IMR-90 (cell line): ENCODE measurements around the gene CTRB1. TPM values are rescaled to one million over a fixed set of nuclear protein-coding genes. Genes with fewer than 3 reads are reported as not detected.

Source experiments
- ATAC-seq: fragments of 200-7000 bp; cut with Tn5 transposase; 2 replicates; pipeline ENCODE4 v1.9.1; 2020; ENCODE audit warnings: low read depth, mild to moderate bottlenecking, moderate library complexity
- BruUV-seq: library from RNA; stranded (reverse); fragments of 400-500 nt; replicated peaks from 2 replicates; lab custom pipeline; 2021; lab: Mats Ljungman, UMichigan
- CTCF ChIA-PET: fragments of 300-600 bp; formaldehyde crosslinking; extraction: SDS; loops from one replicate; lab custom pipeline; 2021; ENCODE audit warnings: antibody characterized with exemption; lab: Yijun Ruan, JAX
- POLR2A ChIA-PET: fragments of 300-600 bp; sonication (Branson Sonifier 250); formaldehyde crosslinking; loops from one replicate; lab custom pipeline; 2022; ENCODE audit warnings: antibody characterized with exemption; ENCODE audit not compliant: unreplicated experiment; lab: Charles Lee
- DNase-seq: peaks from one replicate; pipeline ENCODE4 v3.0.0; 2013
- H2AFZ ChIP-seq: replicated peaks from 2 replicates; pipeline ENCODE3; 2013; ENCODE audit warnings: low read length, mild to moderate bottlenecking; ENCODE audit not compliant: poor library complexity
- H2AK5ac ChIP-seq: 2 replicates; pipeline ENCODE4 v1.6.1; 2013; ENCODE audit warnings: low read depth, low read length, inconsistent platforms
- H2AK9ac ChIP-seq: replicated peaks from 2 replicates; pipeline ENCODE3; 2013; ENCODE audit warnings: mild to moderate bottlenecking, low read depth, low read length, moderate library complexity; ENCODE audit not compliant: poor library complexity
- H2BK120ac ChIP-seq: 2 replicates; pipeline ENCODE4 v1.6.1; 2013; ENCODE audit warnings: low read depth, low read length, inconsistent platforms
- H2BK15ac ChIP-seq: 3 replicates; pipeline ENCODE4 v1.6.1; 2013; ENCODE audit warnings: low read depth, low read length, inconsistent platforms
- H2BK20ac ChIP-seq: 2 replicates; pipeline ENCODE4 v1.6.1; 2013; ENCODE audit warnings: low read depth, mild to moderate bottlenecking, inconsistent platforms, low read length, moderate library complexity
- H2BK5ac ChIP-seq: 2 replicates; pipeline ENCODE4 v1.6.1; 2013; ENCODE audit warnings: mild to moderate bottlenecking, low read depth, low read length, inconsistent platforms; ENCODE audit not compliant: poor library complexity, severe bottlenecking
- H3K14ac ChIP-seq: replicated peaks from 2 replicates; pipeline ENCODE4 v1.6.1; 2013; ENCODE audit warnings: low read depth, low read length, inconsistent platforms
- H3K18ac ChIP-seq: 2 replicates; pipeline ENCODE4 v1.6.1; 2013; ENCODE audit warnings: low read depth, low read length, control low read depth
- H3K23ac ChIP-seq: 2 replicates; pipeline ENCODE4 v1.6.1; 2013; ENCODE audit warnings: low read depth, low read length, inconsistent platforms
- H3K27ac ChIP-seq: 2 replicates; pipeline ENCODE4 v1.5.1; 2013; ENCODE audit warnings: mild to moderate bottlenecking, control low read depth, low read length; ENCODE audit not compliant: insufficient read depth
- H3K27me3 ChIP-seq: 2 replicates; pipeline ENCODE4 v1.6.1; 2013; ENCODE audit warnings: low read length; ENCODE audit not compliant: control insufficient read depth, insufficient read depth
- H3K36me3 ChIP-seq: 2 replicates; pipeline ENCODE4 v1.6.1; 2013; ENCODE audit warnings: low read length, mixed read lengths; ENCODE audit not compliant: control insufficient read depth, insufficient read depth
- H3K4ac ChIP-seq: 2 replicates; pipeline ENCODE4 v1.6.1; 2013; ENCODE audit warnings: low read depth, low read length, inconsistent platforms
- H3K4me1 ChIP-seq: 2 replicates; pipeline ENCODE4 v1.6.1; 2013; ENCODE audit warnings: low read length, mixed read lengths; ENCODE audit not compliant: control insufficient read depth, insufficient read depth
- H3K4me2 ChIP-seq: 2 replicates; pipeline ENCODE4 v1.6.1; 2013; ENCODE audit warnings: low read depth, mild to moderate bottlenecking, control low read depth, low read length, moderate library complexity
- H3K4me3 ChIP-seq: 2 replicates; pipeline ENCODE4 v1.5.1; 2013; ENCODE audit warnings: low read depth, mild to moderate bottlenecking, control low read depth, low read length, moderate library complexity; ENCODE audit not compliant: insufficient read depth
- H3K56ac ChIP-seq: 2 replicates; pipeline ENCODE4 v1.6.1; 2013; ENCODE audit warnings: low read length, inconsistent platforms; ENCODE audit not compliant: insufficient read depth; ENCODE audit errors: extremely low read depth
- H3K79me1 ChIP-seq, 2 experiments: 2 replicates each; pipeline ENCODE4 v1.6.1; 2013; ENCODE audit warnings: low read length in 2 of 2, inconsistent platforms in 1 of 2, low read depth in 1 of 2
- H3K9ac ChIP-seq: 2 replicates; pipeline ENCODE4 v1.6.1; 2013; ENCODE audit warnings: low read depth, low read length, control low read depth
- H3K9me1 ChIP-seq: 2 replicates; pipeline ENCODE4 v1.6.1; 2013; ENCODE audit warnings: low read length, inconsistent platforms; ENCODE audit not compliant: insufficient read depth
- H3K9me3 ChIP-seq: 2 replicates; pipeline ENCODE4 v1.6.1; 2013; ENCODE audit warnings: low read length; ENCODE audit not compliant: control insufficient read depth, insufficient read depth
- H4K20me1 ChIP-seq: 2 replicates; pipeline ENCODE4 v1.6.1; 2013; ENCODE audit warnings: low read length, inconsistent platforms; ENCODE audit not compliant: insufficient read depth
- H4K5ac ChIP-seq: 2 replicates; pipeline ENCODE4 v1.6.1; 2013; ENCODE audit warnings: mild to moderate bottlenecking, low read depth, low read length, control low read depth
- H4K8ac ChIP-seq, 2 experiments: 2 replicates each; pipeline ENCODE4 v1.6.1; 2013; ENCODE audit warnings: low read depth in 2 of 2, low read length in 2 of 2, control low read depth in 1 of 2, inconsistent platforms in 1 of 2
- H4K91ac ChIP-seq: 2 replicates; pipeline ENCODE4 v1.6.1; 2013; ENCODE audit warnings: low read depth, low read length, inconsistent platforms; ENCODE audit not compliant: insufficient read depth
- BHLHE40 ChIP-seq: fragments of 150-350 bp; IDR thresholded peaks from 2 replicates; pipeline ENCODE4 v1.6.1; 2016; ENCODE audit warnings: mild to moderate bottlenecking, low read depth, low read length
- MXI1 ChIP-seq: IDR thresholded peaks from 2 replicates; pipeline ENCODE4 v1.6.1; 2012; ENCODE audit warnings: low read depth, mild to moderate bottlenecking, low read length, moderate library complexity, borderline replicate concordance
- POLR2A ChIP-seq: IDR thresholded peaks from 2 replicates; pipeline ENCODE4 v1.6.1; 2012; ENCODE audit warnings: mild to moderate bottlenecking, low read depth, low read length
- RAD21 ChIP-seq: IDR thresholded peaks from 2 replicates; pipeline ENCODE4 v1.6.1; 2012; ENCODE audit warnings: low read length, improper control_type of control experiment
- RFX5 ChIP-seq: IDR thresholded peaks from 2 replicates; pipeline ENCODE4 v1.8.0; 2012; ENCODE audit warnings: low read depth, mild to moderate bottlenecking, low read length, moderate library complexity
- WGBS, 2 experiments: methylation state at CpG; one replicate each; pipeline versions ENCODE4 v1.1.5 to v1.1.7; 2013; ENCODE audit warnings: missing lambda C conversion rate in 2 of 2; ENCODE audit not compliant: insufficient read length in 1 of 2; ENCODE audit errors: extremely low coverage in 2 of 2; 5-methylcytosine and 5-hydroxymethylcytosine counted together
- dilution Hi-C: fragments of 300-500 bp; cut with HindIII; formaldehyde crosslinking; loops from one replicate; pipeline ENCODE4 v1.14.3; 2018; ENCODE audit warnings: low sequenced_read_pairs; ENCODE audit not compliant: unreplicated experiment
- in situ Hi-C: fragments of 300-500 bp; cut with MboI; formaldehyde crosslinking; loops from 3 replicates; pipeline ENCODE4 v1.14.3; 2019; ENCODE audit warnings: low sequenced_read_pairs, inconsistent platforms, mixed read lengths
- intact Hi-C: fragments of 100-400 bp; cut with micrococcal nuclease; formaldehyde crosslinking; loops from 2 replicates; pipeline ENCODE4 v1.10.0; 2022
- polyA plus RNA-seq, 3 experiments: library from polyadenylated mRNA; depleted of rRNA; stranded (reverse); fragments of >200 nt; gene quantifications; 2 replicates each; pipeline ENCODE4 v1.2.3, GENCODE V29; 2012; ENCODE audit warnings: low replicate concordance in 1 of 3
- total RNA-seq: library from RNA; depleted of rRNA; stranded (reverse); fragments of >200 nt; gene quantifications from 2 replicates; pipeline ENCODE4 v1.2.3, GENCODE V29; 2012

Gene CTRB1
- total and polyA plus RNA-seq, 2 of the 4 experiments (the other 2 are of a cell fraction): not detected

- peak; percentile 4; the same call in 1 of the 2 replicates for TF ChIP-seq MXI1
- no peak for TF ChIP-seq RFX5
Observed at GRCh38 chr16:75250809-75251279, 32.1 kb downstream of the CTRB1 start (continued).

GRCh38 chr16:75251280-75252048, 32.7 kb downstream of the CTRB1 start, which contains the start of gene BCAR1:
TSS of gene BCAR1 (minus strand) at chr16:75251624. CDS start at chr16:75251482, 142 bp downstream.
- Histone ChIP-seq H2AK9ac (peak within 1 kb of the TSS; percentile 99), H3K23ac (peak within 1 kb of the TSS; percentile 99), H4K5ac (peak within 1 kb of the TSS; percentile 86), H3K27me3 (no peaks in the 10 kb centered on the region), H2AK5ac (peak within 1 kb of the TSS; percentile 99), H3K36me3 (peaks cover 5% of the 10 kb centered on the region; the same call in 1 of the 2 replicates), H2BK5ac (peak within 1 kb of the TSS; percentile 99), H3K9ac (peak within 1 kb of the TSS; percentile 96), H3K4ac (peak within 1 kb of the TSS; percentile 98), H3K4me3 (peak within 1 kb of the TSS; percentile 70), H3K4me1 (peaks cover 76% of the 10 kb centered on the region), H2BK15ac (peak within 1 kb of the TSS; percentile 77; the same call in 2 of the 3 replicates), H3K4me2 (peak within 1 kb of the TSS; percentile 86), H3K79me1 (peaks cover 0 to 61% of the 10 kb centered on the region in 2 experiments; a peak in 3 of 4 replicates), H2BK120ac (peak within 1 kb of the TSS; percentile 96), H3K14ac (peak within 1 kb of the TSS; percentile 94), H3K27ac (peak within 1 kb of the TSS; percentile 98), H3K9me3 (no peaks in the 10 kb centered on the region), H4K91ac (peak within 1 kb of the TSS; percentile 99), H3K9me1 (peaks cover 43% of the 10 kb centered on the region), H4K20me1 (peaks cover 81% of the 10 kb centered on the region), H3K56ac (peak within 1 kb of the TSS; percentile 66), H2BK20ac (peak within 1 kb of the TSS; percentile 85), H3K18ac (peak within 1 kb of the TSS; percentile 58), H2AFZ (peak within 1 kb of the TSS; percentile 80), H4K8ac (peak within 1 kb of the TSS; percentile 92 to 94)
- ATAC-seq (peak; percentile 68), DNase-seq (peak; percentile 93)
- TF ChIP-seq RAD21 (peak; percentile 15; the same call in 1 of the 2 replicates), POLR2A (peak; percentile 81), BHLHE40 (no peak), MXI1 (peak; percentile 44; the same call in 1 of the 2 replicates)
- dilution Hi-C loops (no loop called here), in situ Hi-C loops (no loop called here), intact Hi-C loops (loop anchor here (5.0 kb wide), 1 partner anchor 131 kb away; no protein-coding TSS in a partner anchor)
- 1% methylated on average over 16 of the region's 84 CpGs; no CpG with 5 or more reads in 1 of the 2 experiments for WGBS, 2 experiments
- ChIA-PET CTCF (interaction anchor here (0.8 kb wide), 1 partner anchor 54 kb away, joined by 3 read pairs; no protein-coding TSS in a partner anchor), POLR2A (no interaction called here)
- no TSS peak for BruUV-seq
